Fibroblast of mammary gland (primary cell): ENCODE data around the gene SLC22A1.
"Not testable (repeated sequence)": the region's sequence is repeated elsewhere in the genome, so short reads cannot be mapped to it uniquely, and the experiment has no call there.

Experiments used
- DNase-seq: peaks from one replicate; pipeline ENCODE4 v3.0.0-alpha.2; 2010; ENCODE audit warnings: low read depth
- H3K4me3 ChIP-seq: 2 replicates; pipeline ENCODE4 v1.5.1; 2011; ENCODE audit warnings: low read depth, mild to moderate bottlenecking, low read length, moderate library complexity; ENCODE audit not compliant: control insufficient read depth
- CTCF ChIP-seq: conservative IDR thresholded peaks from 2 replicates; pipeline ENCODE4 v1.5.1; 2011; ENCODE audit warnings: low read depth, low read length, inconsistent platforms; ENCODE audit not compliant: control insufficient read depth, insufficient read depth

The SLC22A1 gene

GRCh38 chr6:160112628-160113299, 8.9 kb upstream of the SLC22A1 start:
- no peak overlapping the region for H3K4me3 ChIP-seq
- no peak for DNase-seq
- TF ChIP-seq CTCF, result no peak

DNA sequence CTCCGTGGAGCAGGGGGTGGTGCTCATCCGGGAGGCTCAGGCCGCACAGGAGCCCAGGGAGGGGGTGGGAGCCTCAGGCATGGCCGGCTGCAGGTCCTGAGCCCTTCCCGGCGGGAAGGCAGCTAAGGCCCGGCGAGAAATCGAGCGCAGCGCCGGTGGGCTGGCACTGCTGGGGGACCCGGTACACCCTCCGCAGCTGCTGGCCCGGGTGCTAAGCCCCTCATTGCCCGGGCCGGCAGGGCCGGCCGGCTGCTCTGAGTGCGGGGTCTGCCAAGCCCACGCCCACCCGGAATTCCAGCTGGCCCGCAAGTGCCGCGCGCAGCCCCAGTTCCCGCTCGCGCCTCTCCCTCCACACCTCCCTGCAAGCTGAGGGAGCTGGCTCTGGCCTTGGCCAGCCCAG, 7.1 kb upstream of the SLC22A1 start:
- not testable (repeated sequence) for H3K4me3 ChIP-seq, DNase-seq

- no peak for DNase-seq
- no peak for TF ChIP-seq CTCF
- no peak overlapping the region for H3K4me3 ChIP-seq
These were observed 6.2 kb upstream of the SLC22A1 start for GRCh38 chr6:160115421-160115820.

DNA sequence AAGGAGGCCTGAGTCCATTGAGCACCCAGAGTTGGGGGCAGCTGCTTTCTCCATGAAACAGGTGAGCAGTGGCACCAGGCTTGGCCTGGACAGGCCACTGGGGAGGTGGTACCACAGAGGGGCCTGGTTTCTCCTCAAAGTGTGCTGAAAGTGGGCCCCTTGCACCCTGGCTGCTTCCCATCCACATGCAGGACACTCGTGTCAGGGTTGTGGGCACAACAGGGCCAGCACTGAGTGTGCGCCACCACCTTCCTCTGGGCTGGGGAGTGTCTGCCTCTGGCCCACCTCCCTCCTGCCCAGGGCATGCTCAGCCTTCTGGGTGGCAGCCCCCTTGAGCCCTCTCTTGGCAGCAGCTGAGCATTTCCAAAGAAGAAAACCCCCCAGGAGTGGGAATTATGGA, 5.2 kb upstream of the SLC22A1 start:
- TF ChIP-seq CTCF, result no peak
- DNase-seq, result no peak
- H3K4me3 ChIP-seq, result no peak overlapping the region

DNA sequence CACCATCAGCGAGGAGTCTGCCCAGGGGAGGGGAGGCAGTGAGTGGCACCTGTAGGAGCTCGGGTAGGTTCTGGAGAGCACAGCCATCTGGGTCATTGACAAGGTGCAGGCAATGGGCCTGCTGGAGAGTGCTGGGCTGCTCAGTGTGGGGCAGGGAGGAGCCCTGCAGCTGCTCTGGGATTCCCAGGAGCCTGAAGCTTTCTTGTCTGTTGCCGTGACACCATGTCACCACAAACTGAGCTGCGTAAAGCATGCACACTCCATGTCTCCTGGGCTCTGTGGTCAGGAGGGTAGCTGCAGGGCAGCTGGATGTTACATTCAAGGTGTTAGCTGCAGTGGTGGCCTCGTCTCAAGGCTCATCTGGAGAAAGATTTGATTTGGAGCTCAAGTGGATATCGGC, 4.5 kb upstream of the SLC22A1 start:
- TF ChIP-seq CTCF, result no peak
- H3K4me3 ChIP-seq, result no peak overlapping the region
- no peak for DNase-seq

GRCh38 chr6:160118620-160119229, 2.9 kb upstream of the SLC22A1 start:
- no peak for DNase-seq
- TF ChIP-seq CTCF, result no peak
- no peak overlapping the region for H3K4me3 ChIP-seq

GRCh38 chr6:160120087-160120486, 1.5 kb upstream of the SLC22A1 start:
- DNase-seq, result no peak
- TF ChIP-seq CTCF, result no peak
- H3K4me3 ChIP-seq, result no peak overlapping the region
